Measurements from ENCODE around the gene MACF1. TPM values are rescaled to one million over a fixed set of nuclear protein-coding genes. Genes with fewer than 3 reads are reported as not detected.

Gene MACF1
- total and polyA plus RNA-seq, 4 donors, result 23.3 to 216 (median 51.2) TPM

DNA sequence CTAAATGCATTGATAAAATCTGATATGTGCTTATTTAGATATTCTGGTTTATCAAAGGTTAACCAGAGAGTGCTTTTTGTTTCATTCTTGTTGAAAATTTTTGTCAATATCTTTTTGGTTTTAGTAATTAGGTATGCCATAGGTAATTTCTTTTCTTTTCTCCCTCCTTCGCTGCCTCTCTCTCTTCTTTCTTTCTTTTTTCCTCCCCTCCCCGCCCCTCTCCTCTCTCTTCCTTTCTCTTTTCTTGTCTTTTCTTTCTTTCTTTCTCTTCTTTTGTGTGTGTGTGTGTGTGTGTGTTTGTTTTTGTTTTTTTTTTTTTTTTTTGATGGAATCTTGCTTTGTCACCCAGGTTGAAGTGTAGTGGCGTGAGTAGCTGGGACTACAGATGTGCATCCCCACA is 14.4 kb upstream of the MACF1 start:
- Histone ChIP-seq H3K4me1 (ENCODE audit: control insufficient read depth in 4 of 4, insufficient read depth in 4 of 4, low read length in 3 of 4) (peaks cover 4 to 25% (median 10%) of the 10 kb centered on the region in 4 donors), H3K27me3 (ENCODE audit: control insufficient read depth in 4 of 4, insufficient read depth in 4 of 4, low read length in 3 of 4) (no peaks in the 10 kb centered on the region), H3K9me3 (ENCODE audit: control insufficient read depth in 4 of 4, low read length in 3 of 4) (no peaks in the 10 kb centered on the region), H3K9ac (ENCODE audit: low read depth in 1 of 2, low read length in 2 of 2) (no peak overlapping the region), H3K27ac (ENCODE audit: low read depth in 1 of 2, low read length in 2 of 2) (peak overlapping the region in 1 of 2 donors; percentile 54), H3K4me3 (ENCODE audit: low read depth in 1 of 3, low read length in 3 of 3) (no peak overlapping the region), H3K36me3 (ENCODE audit: control insufficient read depth in 4 of 4, insufficient read depth in 3 of 4, low read depth in 1 of 4, low read length in 3 of 4) (no peaks in the 10 kb centered on the region)
- WGBS, result 90% methylated on average over 3 of the region's 3 CpGs
- TF ChIP-seq RAD21 (IDR thresholded peaks at IDR 0.05), result no peak
- no peak for TF ChIP-seq NR2F2 (IDR thresholded peaks at IDR 0.05)
- no peak for TF ChIP-seq GABPA (IDR thresholded peaks at IDR 0.05 in 1 of 2, conservative IDR thresholded peaks at IDR 0.05 in 1 of 2)
- TF ChIP-seq YY1 (IDR thresholded peaks at IDR 0.05), result no peak
- no peak for TF ChIP-seq CTCF (IDR thresholded peaks at IDR 0.05; ENCODE audit: low read depth, low read length, missing input control)
- TF ChIP-seq MAX (IDR thresholded peaks at IDR 0.05), result no peak
- TF ChIP-seq JUND (IDR thresholded peaks at IDR 0.05), result no peak
- no peak for TF ChIP-seq FOXA2 (IDR thresholded peaks at IDR 0.05)
- TF ChIP-seq HNF4G (IDR thresholded peaks at IDR 0.05), result no peak
- TF ChIP-seq FOXA1 (IDR thresholded peaks at IDR 0.05), result no peak
- TF ChIP-seq, protein P1, sequence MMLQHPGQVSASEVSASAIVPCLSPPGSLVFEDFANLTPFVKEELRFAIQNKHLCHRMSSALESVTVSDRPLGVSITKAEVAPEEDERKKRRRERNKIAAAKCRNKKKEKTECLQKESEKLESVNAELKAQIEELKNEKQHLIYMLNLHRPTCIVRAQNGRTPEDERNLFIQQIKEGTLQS (IDR thresholded peaks at IDR 0.05), result no peak
- TF ChIP-seq, protein P2, sequence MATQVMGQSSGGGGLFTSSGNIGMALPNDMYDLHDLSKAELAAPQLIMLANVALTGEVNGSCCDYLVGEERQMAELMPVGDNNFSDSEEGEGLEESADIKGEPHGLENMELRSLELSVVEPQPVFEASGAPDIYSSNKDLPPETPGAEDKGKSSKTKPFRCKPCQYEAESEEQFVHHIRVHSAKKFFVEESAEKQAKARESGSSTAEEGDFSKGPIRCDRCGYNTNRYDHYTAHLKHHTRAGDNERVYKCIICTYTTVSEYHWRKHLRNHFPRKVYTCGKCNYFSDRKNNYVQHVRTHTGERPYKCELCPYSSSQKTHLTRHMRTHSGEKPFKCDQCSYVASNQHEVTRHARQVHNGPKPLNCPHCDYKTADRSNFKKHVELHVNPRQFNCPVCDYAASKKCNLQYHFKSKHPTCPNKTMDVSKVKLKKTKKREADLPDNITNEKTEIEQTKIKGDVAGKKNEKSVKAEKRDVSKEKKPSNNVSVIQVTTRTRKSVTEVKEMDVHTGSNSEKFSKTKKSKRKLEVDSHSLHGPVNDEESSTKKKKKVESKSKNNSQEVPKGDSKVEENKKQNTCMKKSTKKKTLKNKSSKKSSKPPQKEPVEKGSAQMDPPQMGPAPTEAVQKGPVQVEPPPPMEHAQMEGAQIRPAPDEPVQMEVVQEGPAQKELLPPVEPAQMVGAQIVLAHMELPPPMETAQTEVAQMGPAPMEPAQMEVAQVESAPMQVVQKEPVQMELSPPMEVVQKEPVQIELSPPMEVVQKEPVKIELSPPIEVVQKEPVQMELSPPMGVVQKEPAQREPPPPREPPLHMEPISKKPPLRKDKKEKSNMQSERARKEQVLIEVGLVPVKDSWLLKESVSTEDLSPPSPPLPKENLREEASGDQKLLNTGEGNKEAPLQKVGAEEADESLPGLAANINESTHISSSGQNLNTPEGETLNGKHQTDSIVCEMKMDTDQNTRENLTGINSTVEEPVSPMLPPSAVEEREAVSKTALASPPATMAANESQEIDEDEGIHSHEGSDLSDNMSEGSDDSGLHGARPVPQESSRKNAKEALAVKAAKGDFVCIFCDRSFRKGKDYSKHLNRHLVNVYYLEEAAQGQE (IDR thresholded peaks at IDR 0.05), result no peak
- no peak for TF ChIP-seq HNF4A (conservative IDR thresholded peaks at IDR 0.05)
- TF ChIP-seq ZBTB33 (IDR thresholded peaks at IDR 0.05), result no peak
- TF ChIP-seq SP1 (IDR thresholded peaks at IDR 0.05), result no peak
- TF ChIP-seq EGR1 (IDR thresholded peaks at IDR 0.05; ENCODE audit: low read depth in 2 of 2), result no peak
- no peak for TF ChIP-seq TAF1 (conservative IDR thresholded peaks at IDR 0.05)
- no peak for TF ChIP-seq RXRA (IDR thresholded peaks at IDR 0.05)
- no peak for DNase-seq (ENCODE audit: low spot score)
